HepG2 (cell line): ENCODE measurements around the gene SOX11. TPM values are rescaled to one million over a fixed set of nuclear protein-coding genes. Genes with fewer than 3 reads are reported as not detected.

Experiments
- NCOA5 ChIP-seq: sonication (generic); formaldehyde crosslinking; IDR thresholded peaks from 2 replicates; pipeline ENCODE4 v1.4.0; 2020; ENCODE audit warnings: missing genetic modification reagents
- POLR2AphosphoS5 ChIP-seq: IDR thresholded peaks from 2 replicates; pipeline ENCODE4 v1.6.1; 2012; ENCODE audit warnings: low read depth, low read length
- SRSF4 ChIP-seq: fragments of 200-400 bp; formaldehyde crosslinking; IDR thresholded peaks from one replicate; pipeline ENCODE4 v1.6.1; 2018; ENCODE audit warnings: mild to moderate bottlenecking, low read depth, low read length, moderate library complexity; ENCODE audit not compliant: poor library complexity, severe bottlenecking
- polyA plus RNA-seq, 8 experiments: library from polyadenylated mRNA; depleted of rRNA in 3 of 8; stranded (reverse) in 7 of 8; unstranded in 1 of 8; fragments of >200 nt; fragmentation: Illumina TruSeq in 4 of 8; extraction: Trizol in 4 of 8; gene quantifications; 2 replicates each; pipeline versions ENCODE4 v1.2.1 to v1.2.3, GENCODE V29; 2011 to 2016; ENCODE audit warnings: low read depth in 4 of 8, missing spikeins in 1 of 8, mixed read lengths in 1 of 8; ENCODE audit not compliant: insufficient read depth in 1 of 8
- total RNA-seq, 5 experiments: library from RNA; depleted of rRNA; stranded (reverse); fragments of >200 nt; fragmentation: Illumina TruSeq; extraction: Trizol; gene quantifications; 2 replicates each; pipeline ENCODE4 v1.2.3, GENCODE V29; 2016; ENCODE audit warnings: low read depth in 1 of 5
- TF ChIP-seq, protein P1 (sequence below): sonication (generic); formaldehyde crosslinking; IDR thresholded peaks from 2 replicates; pipeline ENCODE4 v1.4.0; 2020; ENCODE audit warnings: missing genetic modification reagents
- TF ChIP-seq, protein P2 (sequence below): IDR thresholded peaks from 2 replicates; pipeline ENCODE4 v1.6.1; 2016; ENCODE audit warnings: mild to moderate bottlenecking, missing biosample characterization, missing genetic modification reagents
- TF ChIP-seq, protein P3 (sequence below), 2 experiments: sonication (generic) in 1 of 2; formaldehyde crosslinking in 1 of 2; IDR thresholded peaks; 2 replicates each; pipeline versions ENCODE4 v1.5.1 to v1.6.1; 2011 to 2020; ENCODE audit warnings: borderline replicate concordance in 1 of 2, low read depth in 1 of 2, low read length in 1 of 2, mild to moderate bottlenecking in 1 of 2, missing genetic modification reagents in 1 of 2, moderate library complexity in 1 of 2

Gene SOX11
- total and polyA plus RNA-seq, 2 of the 13 experiments (the other 11 are each of a cell fraction or from before 2014, with no cell fraction given), result not detected

DNA sequence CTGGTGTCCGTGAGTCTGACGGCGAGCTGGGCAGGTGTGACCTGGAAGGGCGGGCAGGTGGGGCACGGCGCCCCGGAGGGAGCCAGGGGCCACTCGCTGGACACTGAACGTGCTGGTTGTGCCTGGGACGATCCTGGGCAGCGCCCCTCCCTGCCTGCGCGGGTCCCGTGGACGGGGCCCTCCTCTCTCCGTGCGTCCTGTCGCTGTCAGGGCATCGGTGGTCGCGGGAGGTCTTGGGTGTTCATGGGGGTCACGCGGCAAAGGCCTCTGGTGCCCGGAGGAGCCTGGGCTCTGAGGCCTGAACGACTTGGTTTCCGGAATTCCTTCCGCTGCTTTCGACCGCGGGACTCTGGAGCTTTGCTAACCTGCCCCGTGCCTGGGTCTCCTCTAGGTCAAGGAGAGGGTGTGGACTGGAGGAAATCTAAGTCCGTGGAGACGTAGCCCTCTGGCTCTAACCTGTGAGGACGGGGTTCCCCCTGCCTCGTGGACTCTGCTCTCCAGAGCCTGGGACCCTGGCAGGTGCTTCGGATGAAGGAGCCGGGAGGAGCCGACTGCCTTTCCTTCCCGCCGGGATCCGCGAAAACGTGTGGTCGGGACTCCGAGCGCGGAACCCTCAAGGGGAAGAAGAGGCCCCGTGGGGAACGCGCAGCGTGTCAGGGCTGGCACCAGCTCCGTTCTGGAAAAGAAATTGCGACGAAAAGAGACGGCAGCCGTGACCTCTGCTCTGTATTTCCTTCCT lies 14.7 kb downstream of the SOX11 start (continued):
- TF ChIP-seq, protein P1, sequence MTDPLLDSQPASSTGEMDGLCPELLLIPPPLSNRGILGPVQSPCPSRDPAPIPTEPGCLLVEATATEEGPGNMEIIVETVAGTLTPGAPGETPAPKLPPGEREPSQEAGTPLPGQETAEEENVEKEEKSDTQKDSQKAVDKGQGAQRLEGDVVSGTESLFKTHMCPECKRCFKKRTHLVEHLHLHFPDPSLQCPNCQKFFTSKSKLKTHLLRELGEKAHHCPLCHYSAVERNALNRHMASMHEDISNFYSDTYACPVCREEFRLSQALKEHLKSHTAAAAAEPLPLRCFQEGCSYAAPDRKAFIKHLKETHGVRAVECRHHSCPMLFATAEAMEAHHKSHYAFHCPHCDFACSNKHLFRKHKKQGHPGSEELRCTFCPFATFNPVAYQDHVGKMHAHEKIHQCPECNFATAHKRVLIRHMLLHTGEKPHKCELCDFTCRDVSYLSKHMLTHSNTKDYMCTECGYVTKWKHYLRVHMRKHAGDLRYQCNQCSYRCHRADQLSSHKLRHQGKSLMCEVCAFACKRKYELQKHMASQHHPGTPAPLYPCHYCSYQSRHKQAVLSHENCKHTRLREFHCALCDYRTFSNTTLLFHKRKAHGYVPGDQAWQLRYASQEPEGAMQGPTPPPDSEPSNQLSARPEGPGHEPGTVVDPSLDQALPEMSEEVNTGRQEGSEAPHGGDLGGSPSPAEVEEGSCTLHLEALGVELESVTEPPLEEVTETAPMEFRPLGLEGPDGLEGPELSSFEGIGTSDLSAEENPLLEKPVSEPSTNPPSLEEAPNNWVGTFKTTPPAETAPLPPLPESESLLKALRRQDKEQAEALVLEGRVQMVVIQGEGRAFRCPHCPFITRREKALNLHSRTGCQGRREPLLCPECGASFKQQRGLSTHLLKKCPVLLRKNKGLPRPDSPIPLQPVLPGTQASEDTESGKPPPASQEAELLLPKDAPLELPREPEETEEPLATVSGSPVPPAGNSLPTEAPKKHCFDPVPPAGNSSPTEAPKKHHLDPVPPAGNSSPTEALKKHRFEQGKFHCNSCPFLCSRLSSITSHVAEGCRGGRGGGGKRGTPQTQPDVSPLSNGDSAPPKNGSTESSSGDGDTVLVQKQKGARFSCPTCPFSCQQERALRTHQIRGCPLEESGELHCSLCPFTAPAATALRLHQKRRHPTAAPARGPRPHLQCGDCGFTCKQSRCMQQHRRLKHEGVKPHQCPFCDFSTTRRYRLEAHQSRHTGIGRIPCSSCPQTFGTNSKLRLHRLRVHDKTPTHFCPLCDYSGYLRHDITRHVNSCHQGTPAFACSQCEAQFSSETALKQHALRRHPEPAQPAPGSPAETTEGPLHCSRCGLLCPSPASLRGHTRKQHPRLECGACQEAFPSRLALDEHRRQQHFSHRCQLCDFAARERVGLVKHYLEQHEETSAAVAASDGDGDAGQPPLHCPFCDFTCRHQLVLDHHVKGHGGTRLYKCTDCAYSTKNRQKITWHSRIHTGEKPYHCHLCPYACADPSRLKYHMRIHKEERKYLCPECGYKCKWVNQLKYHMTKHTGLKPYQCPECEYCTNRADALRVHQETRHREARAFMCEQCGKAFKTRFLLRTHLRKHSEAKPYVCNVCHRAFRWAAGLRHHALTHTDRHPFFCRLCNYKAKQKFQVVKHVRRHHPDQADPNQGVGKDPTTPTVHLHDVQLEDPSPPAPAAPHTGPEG, result no peak
- TF ChIP-seq NCOA5 (CRISPR knock-in tag), result no peak
- TF ChIP-seq SRSF4, result no peak
- TF ChIP-seq, protein P2, sequence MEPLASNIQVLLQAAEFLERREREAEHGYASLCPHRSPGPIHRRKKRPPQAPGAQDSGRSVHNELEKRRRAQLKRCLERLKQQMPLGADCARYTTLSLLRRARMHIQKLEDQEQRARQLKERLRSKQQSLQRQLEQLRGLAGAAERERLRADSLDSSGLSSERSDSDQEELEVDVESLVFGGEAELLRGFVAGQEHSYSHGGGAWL (CRISPR knock-in tag), result no peak
- TF ChIP-seq, protein P3, sequence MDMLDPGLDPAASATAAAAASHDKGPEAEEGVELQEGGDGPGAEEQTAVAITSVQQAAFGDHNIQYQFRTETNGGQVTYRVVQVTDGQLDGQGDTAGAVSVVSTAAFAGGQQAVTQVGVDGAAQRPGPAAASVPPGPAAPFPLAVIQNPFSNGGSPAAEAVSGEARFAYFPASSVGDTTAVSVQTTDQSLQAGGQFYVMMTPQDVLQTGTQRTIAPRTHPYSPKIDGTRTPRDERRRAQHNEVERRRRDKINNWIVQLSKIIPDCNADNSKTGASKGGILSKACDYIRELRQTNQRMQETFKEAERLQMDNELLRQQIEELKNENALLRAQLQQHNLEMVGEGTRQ (IDR thresholded peaks at IDR 0.05; ENCODE audit: low read depth, low read length), result no peak
- TF ChIP-seq, protein P3 (CRISPR knock-in tag; IDR thresholded peaks at IDR 0.05; ENCODE audit: borderline replicate concordance), result no peak
- TF ChIP-seq POLR2AphosphoS5, result no peak
